K562 (cell line): Measurements from ENCODE around the gene DNAH8.

Experiments used
- SPI1 ChIP-seq: IDR thresholded peaks from 2 replicates; pipeline ENCODE4 v1.6.1; 2011; ENCODE audit warnings: low read depth, low read length, control low read depth, borderline replicate concordance
- TAF1 ChIP-seq: IDR thresholded peaks from 2 replicates; pipeline ENCODE4 v1.6.1; 2011; ENCODE audit warnings: mild to moderate bottlenecking, low read length, moderate library complexity; ENCODE audit not compliant: insufficient read depth, control insufficient read depth, severe bottlenecking; ENCODE audit errors: extremely low read depth
- TF ChIP-seq, protein P1 (sequence below), 3 experiments: IDR thresholded peaks in 2 of 3; conservative IDR thresholded peaks in 1 of 3; 2 replicates each; pipeline ENCODE4 v1.5.1; 2011 to 2012; ENCODE audit warnings: low read length in 3 of 3, mild to moderate bottlenecking in 3 of 3, control low read depth in 2 of 3, improper control_type of control experiment in 1 of 3, inconsistent platforms in 1 of 3, low read depth in 1 of 3, mixed read lengths in 1 of 3, moderate library complexity in 1 of 3; ENCODE audit not compliant: insufficient read depth in 2 of 3
- TF ChIP-seq, protein P2 (sequence below): fragments of 450-650 bp; IDR thresholded peaks from 2 replicates; pipeline ENCODE4 v1.6.1; 2016; ENCODE audit warnings: low read depth, mild to moderate bottlenecking, moderate library complexity

DNA sequence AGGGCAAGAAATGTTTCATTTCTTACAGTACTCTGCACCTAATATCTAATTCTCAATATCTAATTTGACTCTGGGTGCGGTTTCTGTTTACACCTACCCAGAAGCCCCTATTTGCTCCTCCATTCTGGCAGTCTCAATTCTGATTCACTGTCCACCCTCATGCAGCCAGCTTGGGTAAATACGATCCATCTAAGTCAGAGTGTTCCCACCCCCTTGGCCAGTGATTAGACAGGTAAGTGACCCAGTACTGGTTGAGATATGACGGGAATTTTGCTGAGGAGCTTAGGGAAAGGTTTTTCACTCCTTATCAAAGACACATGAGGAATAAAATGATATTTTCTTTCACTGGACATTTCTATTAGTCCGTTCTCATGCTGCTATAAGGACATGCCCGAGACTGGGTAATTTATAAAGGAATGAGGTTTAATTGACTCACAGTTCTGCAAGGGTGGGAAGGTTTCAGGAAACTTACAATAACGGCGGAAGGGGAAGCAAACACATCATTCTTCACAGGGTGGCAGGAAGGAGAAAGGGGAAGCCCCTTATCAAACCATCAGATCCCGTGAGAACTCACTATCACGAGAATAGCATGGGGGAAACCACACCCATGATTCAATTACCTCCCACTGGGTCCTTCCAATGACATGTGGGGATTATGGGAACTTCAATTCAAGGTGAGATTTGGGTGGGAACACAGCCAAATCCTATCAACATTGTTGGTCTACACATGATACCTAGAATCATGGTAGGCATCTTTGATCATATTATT, 41.5 kb upstream of the DNAH8 start:
- TF ChIP-seq TAF1 = no peak
- TF ChIP-seq SPI1 = peak; percentile 94
- TF ChIP-seq, protein P1, sequence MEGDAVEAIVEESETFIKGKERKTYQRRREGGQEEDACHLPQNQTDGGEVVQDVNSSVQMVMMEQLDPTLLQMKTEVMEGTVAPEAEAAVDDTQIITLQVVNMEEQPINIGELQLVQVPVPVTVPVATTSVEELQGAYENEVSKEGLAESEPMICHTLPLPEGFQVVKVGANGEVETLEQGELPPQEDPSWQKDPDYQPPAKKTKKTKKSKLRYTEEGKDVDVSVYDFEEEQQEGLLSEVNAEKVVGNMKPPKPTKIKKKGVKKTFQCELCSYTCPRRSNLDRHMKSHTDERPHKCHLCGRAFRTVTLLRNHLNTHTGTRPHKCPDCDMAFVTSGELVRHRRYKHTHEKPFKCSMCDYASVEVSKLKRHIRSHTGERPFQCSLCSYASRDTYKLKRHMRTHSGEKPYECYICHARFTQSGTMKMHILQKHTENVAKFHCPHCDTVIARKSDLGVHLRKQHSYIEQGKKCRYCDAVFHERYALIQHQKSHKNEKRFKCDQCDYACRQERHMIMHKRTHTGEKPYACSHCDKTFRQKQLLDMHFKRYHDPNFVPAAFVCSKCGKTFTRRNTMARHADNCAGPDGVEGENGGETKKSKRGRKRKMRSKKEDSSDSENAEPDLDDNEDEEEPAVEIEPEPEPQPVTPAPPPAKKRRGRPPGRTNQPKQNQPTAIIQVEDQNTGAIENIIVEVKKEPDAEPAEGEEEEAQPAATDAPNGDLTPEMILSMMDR (IDR thresholded peaks at IDR 0.05 in 2 of 3, conservative IDR thresholded peaks at IDR 0.05 in 1 of 3; ENCODE audit: insufficient read depth in 2 of 3, low read depth in 1 of 3, low read length in 3 of 3) = no peak
- TF ChIP-seq, protein P2, sequence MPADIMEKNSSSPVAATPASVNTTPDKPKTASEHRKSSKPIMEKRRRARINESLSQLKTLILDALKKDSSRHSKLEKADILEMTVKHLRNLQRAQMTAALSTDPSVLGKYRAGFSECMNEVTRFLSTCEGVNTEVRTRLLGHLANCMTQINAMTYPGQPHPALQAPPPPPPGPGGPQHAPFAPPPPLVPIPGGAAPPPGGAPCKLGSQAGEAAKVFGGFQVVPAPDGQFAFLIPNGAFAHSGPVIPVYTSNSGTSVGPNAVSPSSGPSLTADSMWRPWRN = no peak
